NOMO-1 (cell line): ENCODE measurements around the gene CYTH4.
"Not testable (repeated sequence)": the region's sequence is repeated elsewhere in the genome, so short reads cannot be mapped to it uniquely, and the experiment has no call there.

Experiments
- DNase-seq, 2 experiments: peaks; one replicate each; lab custom pipeline; 2025; ENCODE audit not compliant: unreplicated experiment in 2 of 2; lab: John Stamatoyannopoulos, UW

CYTH4 gene

GRCh38 chr22:37245740-37246139 lies 36.6 kb upstream of the CYTH4 start:
- DNase-seq: no peak

GRCh38 chr22:37248251-37248650 lies 34.1 kb upstream of the CYTH4 start:
- DNase-seq: no peak

GRCh38 chr22:37249986-37250385 lies 32.3 kb upstream of the CYTH4 start:
- no peak for DNase-seq

GRCh38 chr22:37251836-37252235 lies 30.5 kb upstream of the CYTH4 start:
- not testable (repeated sequence) for DNase-seq

GRCh38 chr22:37253126-37253660 lies 29.1 kb upstream of the CYTH4 start:
- DNase-seq: no peak

GRCh38 chr22:37254209-37254866 lies 28.0 kb upstream of the CYTH4 start:
- no peak for DNase-seq

GRCh38 chr22:37254867-37255233 lies 27.5 kb upstream of the CYTH4 start:
- no peak for DNase-seq

GRCh38 chr22:37255558-37256006 lies 26.7 kb upstream of the CYTH4 start:
- DNase-seq: no peak

GRCh38 chr22:37256075-37256726 lies 26.1 kb upstream of the CYTH4 start:
- DNase-seq: no peak

GRCh38 chr22:37258005-37258752 lies 24.1 kb upstream of the CYTH4 start:
- DNase-seq: no peak

GRCh38 chr22:37258753-37259401 lies 23.4 kb upstream of the CYTH4 start:
- no peak for DNase-seq

- peak in 1 of 2 experiments; percentile 15 for DNase-seq
These were observed 22.7 kb upstream of the CYTH4 start for GRCh38 chr22:37259540-37260029.

GRCh38 chr22:37260155-37260795 lies 22.0 kb upstream of the CYTH4 start:
- no peak for DNase-seq

GRCh38 chr22:37260901-37261336 lies 21.4 kb upstream of the CYTH4 start:
- DNase-seq: peak; percentile 58 to 68

- DNase-seq: no peak
These were observed 20.0 kb upstream of the CYTH4 start for GRCh38 chr22:37262346-37262745.

GRCh38 chr22:37263966-37264887 lies 18.1 kb upstream of the CYTH4 start:
- DNase-seq: no peak

- no peak for DNase-seq
These were observed 15.7 kb upstream of the CYTH4 start for GRCh38 chr22:37266581-37267134.

GRCh38 chr22:37267135-37267587 lies 15.1 kb upstream of the CYTH4 start:
- peak; percentile 30 to 31 for DNase-seq
